GM12864 (cell line): ENCODE measurements around the gene FZD1.

ENCODE experiments used
- DNase-seq: peaks from one replicate; pipeline ENCODE4 v3.0.0-alpha.2; 2011; ENCODE audit warnings: low read depth
- H3K4me3 ChIP-seq: 2 replicates; pipeline ENCODE4 v1.5.1; 2011; ENCODE audit warnings: mild to moderate bottlenecking, low read depth, low read length, control low read depth
- CTCF ChIP-seq: IDR thresholded peaks from 2 replicates; pipeline ENCODE4 v1.5.1; 2011; ENCODE audit warnings: low read depth, mild to moderate bottlenecking, moderate library complexity, low read length, control low read depth, inconsistent platforms; ENCODE audit errors: missing control alignments

FZD1 gene

DNA sequence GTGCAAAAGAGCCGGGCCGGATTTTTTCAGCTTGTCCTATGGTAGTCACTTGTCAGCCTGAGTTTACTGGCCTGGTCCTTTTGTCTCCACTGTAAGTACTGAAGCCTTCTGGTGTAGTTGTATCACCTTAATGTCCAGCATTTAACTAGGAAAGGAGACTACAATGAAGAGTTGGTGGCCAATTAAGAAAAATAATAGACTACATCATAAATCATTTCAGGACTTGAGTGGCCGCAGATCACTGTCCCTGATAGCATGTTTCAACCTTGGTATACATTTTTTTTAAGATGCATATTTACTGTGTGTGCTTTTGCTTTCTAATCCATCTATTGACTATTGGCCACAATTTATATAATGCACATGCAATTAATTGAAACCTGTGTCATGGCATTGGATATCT is 6.1 kb downstream of the FZD1 start:
- no peak for TF ChIP-seq CTCF
- no peak overlapping the region for H3K4me3 ChIP-seq
- DNase-seq = no peak

DNA sequence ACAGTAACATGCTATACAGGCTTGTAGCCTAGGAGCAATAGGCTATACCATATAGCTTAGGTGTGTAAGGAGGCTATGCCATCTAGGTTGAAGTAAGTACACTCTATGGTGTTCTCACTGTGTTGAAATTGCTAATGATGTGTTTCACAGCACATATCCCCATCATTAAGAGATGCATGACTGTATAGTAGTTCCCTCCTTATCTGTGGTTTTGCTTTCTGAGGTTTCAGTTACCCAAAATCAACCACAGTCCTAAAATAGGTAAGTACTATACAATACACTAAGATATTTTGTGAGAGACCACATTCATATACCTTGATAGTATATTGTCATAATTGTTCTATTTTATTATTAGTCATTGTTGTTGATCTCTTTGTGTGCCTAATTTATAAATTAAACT is 12.7 kb downstream of the FZD1 start:
- DNase-seq = no peak
- TF ChIP-seq CTCF = no peak
- H3K4me3 ChIP-seq = no peak overlapping the region

GRCh38 chr7:91280185-91280584 is 16.0 kb downstream of the FZD1 start:
- TF ChIP-seq CTCF = no peak
- no peak overlapping the region for H3K4me3 ChIP-seq
- no peak for DNase-seq

DNA sequence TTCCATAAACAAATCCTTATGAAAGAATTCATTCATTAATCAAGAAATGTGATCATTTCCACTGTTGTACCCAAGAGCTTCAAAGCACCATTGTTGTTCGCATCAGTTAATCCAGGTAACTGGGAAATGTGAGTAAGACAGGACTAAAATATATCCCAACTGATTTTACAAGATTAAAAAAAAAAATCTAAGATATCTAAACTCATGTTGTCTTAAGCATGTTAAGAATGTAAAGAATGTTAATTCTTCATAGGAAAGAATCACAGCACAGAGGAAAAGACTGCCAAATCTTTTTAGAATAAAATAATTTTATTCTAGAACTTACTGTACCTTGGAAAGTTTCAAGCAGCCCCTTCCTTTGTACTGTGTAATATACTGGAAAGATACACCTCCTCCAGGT is 16.4 kb downstream of the FZD1 start:
- no peak for DNase-seq
- no peak for TF ChIP-seq CTCF

GRCh38 chr7:91285696-91286355 is 21.6 kb downstream of the FZD1 start:
- DNase-seq = no peak
- H3K4me3 ChIP-seq = no peak overlapping the region
- no peak for TF ChIP-seq CTCF

More for the DNA sequence above, 16.4 kb downstream of the FZD1 start:
- H3K4me3 ChIP-seq = no peak overlapping the region

GRCh38 chr7:91286432-91286831 is 22.2 kb downstream of the FZD1 start:
- H3K4me3 ChIP-seq = no peak overlapping the region
- TF ChIP-seq CTCF = no peak
- DNase-seq = no peak

- TF ChIP-seq CTCF = no peak
- no peak for DNase-seq
- H3K4me3 ChIP-seq = no peak overlapping the region
Measured at GRCh38 chr7:91287371-91288084, 23.3 kb downstream of the FZD1 start.
